Measurements from ENCODE around the gene BEST2. TPM values are rescaled to one million over a fixed set of nuclear protein-coding genes. Genes with fewer than 3 reads are reported as not detected.
A peak's percentile ranks its signal among the peaks of the same experiment; 100 is the strongest.

The BEST2 gene
- total and polyA plus RNA-seq, 7 donors, result 0.36 to 50.0 (median 45.1) TPM; not detected in 3

- no peaks in the 10 kb centered on the region for H3K9me3 ChIP-seq
- intact Hi-C loops (cut with DNase I), result no loop called here
- TF ChIP-seq CTCF (IDR thresholded peaks at IDR 0.05) (no peak), POLR2A (IDR thresholded peaks at IDR 0.05) (no peak), POLR2AphosphoS5 (IDR thresholded peaks at IDR 0.05) (no peak), EP300 (IDR thresholded peaks at IDR 0.05) (no peak)
Observed at GRCh38 chr19:12788042-12788681, 36.6 kb downstream of the BEST2 start.

GRCh38 chr19:12788682-12789097 lies 37.1 kb downstream of the BEST2 start:
- intact Hi-C loops (cut with DNase I), result no loop called here
- peak; percentile 94 for DNase-seq
- no peak for TF ChIP-seq CTCF (IDR thresholded peaks at IDR 0.05)
- no peak for TF ChIP-seq EP300 (IDR thresholded peaks at IDR 0.05)
- peak in 3 of 4 donors; percentile 37 to 69 (median 45) for TF ChIP-seq POLR2AphosphoS5 (IDR thresholded peaks at IDR 0.05)
- peak in 1 of 2 donors; percentile 10 for TF ChIP-seq POLR2A (IDR thresholded peaks at IDR 0.05)
- H3K4me3 ChIP-seq, result peak overlapping the region; percentile 39 to 99 (median 78)
- no peaks in the 10 kb centered on the region for H3K9me3 ChIP-seq
- no peaks in the 10 kb centered on the region for H3K27me3 ChIP-seq
- H3K36me3 ChIP-seq, result no peaks in the 10 kb centered on the region
- peaks cover 0 to 55% (median 53%) of the 10 kb centered on the region in 4 donors for H3K4me1 ChIP-seq
- WGBS, 2 donors, result 1 to 9% methylated on average over 12 of the region's 12 CpGs
- peak overlapping the region; percentile 97 to 100 (median 98) for H3K27ac ChIP-seq

More at GRCh38 chr19:12788042-12788681, 36.6 kb downstream of the BEST2 start:
- Histone ChIP-seq H3K27me3 (no peaks in the 10 kb centered on the region), H3K27ac (peak overlapping the region; percentile 97 to 100 (median 98)), H3K4me3 (peak overlapping the region in 3 of 4 donors; percentile 72 to 99 (median 84)), H3K36me3 (no peaks in the 10 kb centered on the region), H3K4me1 (peaks cover 0 to 59% (median 57%) of the 10 kb centered on the region in 4 donors)
- DNase-seq, result no peak
- 25 to 51% methylated on average over 4 of the region's 4 CpGs for WGBS, 2 donors

GRCh38 chr19:12789098-12789903 lies 37.7 kb downstream of the BEST2 start:
- WGBS, 2 donors, result 1% methylated on average over 46 of the region's 46 CpGs
- intact Hi-C loops (cut with DNase I), result no loop called here
- DNase-seq, result no peak
- no peak for TF ChIP-seq EP300 (IDR thresholded peaks at IDR 0.05)
- peak in 2 of 4 donors; percentile 52 to 77 for TF ChIP-seq POLR2AphosphoS5 (IDR thresholded peaks at IDR 0.05)
- TF ChIP-seq CTCF (IDR thresholded peaks at IDR 0.05), result no peak
- TF ChIP-seq POLR2A (IDR thresholded peaks at IDR 0.05), result no peak
- Histone ChIP-seq H3K27ac (peak overlapping the region; percentile 97 to 100 (median 98)), H3K27me3 (no peaks in the 10 kb centered on the region), H3K9me3 (no peaks in the 10 kb centered on the region), H3K36me3 (no peaks in the 10 kb centered on the region), H3K4me3 (peak overlapping the region; percentile 72 to 99 (median 90)), H3K4me1 (peaks cover 0 to 55% (median 53%) of the 10 kb centered on the region in 4 donors)

- H3K27me3 ChIP-seq, result no peaks in the 10 kb centered on the region
- peak overlapping the region; percentile 72 to 99 (median 90) for H3K4me3 ChIP-seq
- peaks cover 0 to 58% (median 55%) of the 10 kb centered on the region in 4 donors for H3K4me1 ChIP-seq
- H3K36me3 ChIP-seq, result no peaks in the 10 kb centered on the region
- 1% methylated on average over 56 of the region's 56 CpGs for WGBS, 2 donors
- intact Hi-C loops (cut with DNase I), result loop anchor here (5.0 kb wide), 3 partner anchors 217 to 1057 kb away; partner anchors contain the start of genes IER2 and STX10
- TF ChIP-seq CTCF (IDR thresholded peaks at IDR 0.05), result no peak
- TF ChIP-seq POLR2A (IDR thresholded peaks at IDR 0.05), result peak; percentile 96 to 97
- peak in 2 of 4 donors; percentile 56 to 84 for TF ChIP-seq EP300 (IDR thresholded peaks at IDR 0.05)
- TF ChIP-seq POLR2AphosphoS5 (IDR thresholded peaks at IDR 0.05), result peak; percentile 95 to 99 (median 97)
- peak overlapping the region; percentile 97 to 100 (median 98) for H3K27ac ChIP-seq
- peak; percentile 99 for DNase-seq
- H3K9me3 ChIP-seq, result no peaks in the 10 kb centered on the region
Observed at GRCh38 chr19:12789904-12790619, 38.5 kb downstream of the BEST2 start.
